H1 (cell line): ENCODE data around the gene TRAPPC3.

Source experiments
- CBX5 ChIP-seq: fragments of 300-800, 300-1000 bp; sonication (generic); IDR thresholded peaks from 2 replicates; pipeline ENCODE4 v1.7.1; 2016; ENCODE audit warnings: antibody characterized with exemption, low read length, low read depth
- CEBPB ChIP-seq: IDR thresholded peaks from 2 replicates; pipeline ENCODE4 v1.6.1; 2012; ENCODE audit warnings: low read depth, low read length
- CTCF ChIP-seq, 3 experiments: IDR thresholded peaks; 1 replicate in 2 of 3; 2 replicates in 1 of 3; pipeline versions ENCODE4 v1.5.1 to v1.6.1; 2011; ENCODE audit warnings: low read length in 3 of 3, mild to moderate bottlenecking in 3 of 3, inconsistent platforms in 2 of 3, low read depth in 1 of 3, moderate library complexity in 1 of 3; ENCODE audit not compliant: insufficient read depth in 1 of 3; ENCODE audit errors: control extremely low read depth in 1 of 3
- EP300 ChIP-seq, 2 experiments: IDR thresholded peaks; 1 replicate in 1 of 2; 2 replicates in 1 of 2; pipeline ENCODE4 v1.6.1; 2011 to 2012; ENCODE audit warnings: low read depth in 2 of 2, low read length in 2 of 2, mild to moderate bottlenecking in 2 of 2, borderline replicate concordance in 1 of 2, inconsistent platforms in 1 of 2, moderate library complexity in 1 of 2
- POLR2A ChIP-seq, 2 experiments: IDR thresholded peaks; 1 replicate in 1 of 2; 2 replicates in 1 of 2; pipeline ENCODE4 v1.6.1; 2011; ENCODE audit warnings: low read depth in 2 of 2, low read length in 2 of 2, mild to moderate bottlenecking in 2 of 2; ENCODE audit errors: control extremely low read depth in 1 of 2
- POLR2AphosphoS5 ChIP-seq: IDR thresholded peaks from 2 replicates; pipeline ENCODE4 v1.6.1; 2011; ENCODE audit warnings: low read depth, low read length
- RFX5 ChIP-seq: IDR thresholded peaks from 2 replicates; pipeline ENCODE4 v1.6.1; 2011; ENCODE audit warnings: low read depth, low read length, improper control_type of control experiment, borderline replicate concordance
- SIN3A ChIP-seq, 2 experiments: IDR thresholded peaks in 1 of 2; conservative IDR thresholded peaks in 1 of 2; 2 replicates each; pipeline ENCODE4 v1.6.1; 2011 to 2012; ENCODE audit warnings: low read length in 2 of 2, improper control_type of control experiment in 1 of 2, low read depth in 1 of 2, mild to moderate bottlenecking in 1 of 2
- TF ChIP-seq, protein P1 (sequence below): IDR thresholded peaks from 2 replicates; pipeline ENCODE4 v1.6.1; 2011; ENCODE audit warnings: low read length, improper control_type of control experiment

DNA sequence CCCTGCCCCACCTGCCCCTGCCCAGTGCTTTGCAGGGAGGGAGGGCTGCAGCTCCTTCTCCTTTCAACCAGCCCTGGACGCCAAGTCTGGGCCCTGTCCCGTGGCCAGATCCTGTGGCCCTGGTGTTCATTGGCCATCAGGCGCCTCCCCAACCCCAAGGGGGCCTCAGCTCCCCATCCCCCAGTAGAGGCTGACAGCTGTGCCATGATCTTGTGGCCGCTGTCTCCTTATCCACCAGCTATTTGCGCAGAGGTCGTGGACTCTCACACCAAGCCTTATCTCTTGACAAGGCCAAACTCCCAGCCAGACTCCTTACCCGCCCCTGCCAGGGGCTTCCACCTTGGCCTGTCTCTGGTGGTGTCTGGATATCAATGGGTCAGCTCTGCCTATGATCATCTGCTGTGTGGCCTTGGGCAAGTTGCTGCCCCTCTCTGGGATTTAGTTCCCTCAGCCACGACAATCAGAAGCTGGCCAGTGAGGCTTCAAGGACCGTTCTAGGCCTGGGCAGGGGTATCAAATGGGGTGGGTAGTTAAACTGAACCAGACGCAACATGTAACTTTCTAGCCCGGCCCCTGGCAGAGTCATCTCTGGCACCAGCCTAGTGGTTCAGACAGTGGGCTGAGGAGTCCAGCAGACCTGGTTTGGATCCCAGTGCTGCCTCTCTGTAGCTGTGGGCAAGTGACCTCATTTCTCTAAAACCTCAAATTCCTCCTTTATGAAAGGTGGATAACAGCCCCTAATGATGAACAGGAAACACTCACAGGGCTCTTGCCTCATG lies 21.0 kb downstream of the TRAPPC3 start:
- no peak for TF ChIP-seq RFX5
- no peak for TF ChIP-seq CTCF (IDR thresholded peaks at IDR 0.05; ENCODE audit: control extremely low read depth in 1 of 3, insufficient read depth in 1 of 3, low read depth in 1 of 3, low read length in 3 of 3)
- no peak for TF ChIP-seq EP300 (IDR thresholded peaks at IDR 0.05; ENCODE audit: borderline replicate concordance in 1 of 2, low read depth in 2 of 2, low read length in 2 of 2)
- no peak for TF ChIP-seq CEBPB
- no peak for TF ChIP-seq POLR2A (IDR thresholded peaks at IDR 0.05; ENCODE audit: control extremely low read depth in 1 of 2, low read depth in 2 of 2, low read length in 2 of 2)
- no peak for TF ChIP-seq CBX5
- no peak for TF ChIP-seq POLR2AphosphoS5
- TF ChIP-seq, protein P1, sequence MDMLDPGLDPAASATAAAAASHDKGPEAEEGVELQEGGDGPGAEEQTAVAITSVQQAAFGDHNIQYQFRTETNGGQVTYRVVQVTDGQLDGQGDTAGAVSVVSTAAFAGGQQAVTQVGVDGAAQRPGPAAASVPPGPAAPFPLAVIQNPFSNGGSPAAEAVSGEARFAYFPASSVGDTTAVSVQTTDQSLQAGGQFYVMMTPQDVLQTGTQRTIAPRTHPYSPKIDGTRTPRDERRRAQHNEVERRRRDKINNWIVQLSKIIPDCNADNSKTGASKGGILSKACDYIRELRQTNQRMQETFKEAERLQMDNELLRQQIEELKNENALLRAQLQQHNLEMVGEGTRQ = no peak
- TF ChIP-seq SIN3A (conservative IDR thresholded peaks at IDR 0.05 in 1 of 2, IDR thresholded peaks at IDR 0.05 in 1 of 2; ENCODE audit: low read depth in 1 of 2, low read length in 2 of 2) = no peak
